CD4-positive, alpha-beta T cell treated with Interleukin-6 for 4 hours (primary cell): Measurements from ENCODE around the gene COL20A1.

ENCODE experiments used
- DNase-seq: peaks from one replicate; pipeline ENCODE4 v3.0.0-alpha.2; 2020; ENCODE audit warnings: mixed read lengths

Gene COL20A1

GRCh38 chr20:63261060-63261794, 31.8 kb upstream of the COL20A1 start:
- DNase-seq: no peak

- no peak for DNase-seq
Observed at GRCh38 chr20:63261795-63262528, 31.0 kb upstream of the COL20A1 start.

GRCh38 chr20:63262836-63263235, 30.1 kb upstream of the COL20A1 start:
- DNase-seq: no peak

DNA sequence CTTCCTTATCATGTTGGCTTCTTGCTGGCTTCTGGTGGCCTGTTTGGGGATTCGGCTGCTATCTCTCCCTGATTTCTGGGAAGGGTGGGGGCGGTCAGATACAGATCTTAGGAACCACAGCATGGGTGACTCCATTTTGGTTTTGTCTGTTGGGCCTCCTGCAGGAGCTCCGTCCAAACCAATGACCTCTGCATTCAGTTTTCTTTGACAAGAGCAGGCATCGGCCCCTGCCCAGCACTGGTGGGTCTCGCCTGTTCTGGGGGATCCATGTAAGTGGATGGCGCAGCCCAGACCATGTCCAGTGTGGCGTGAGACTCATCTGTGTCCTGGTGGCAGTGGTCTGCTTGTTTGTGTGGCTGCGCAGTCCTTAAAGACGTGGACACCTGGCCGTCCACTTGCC, 29.0 kb upstream of the COL20A1 start:
- no peak for DNase-seq

- no peak for DNase-seq
Observed at GRCh38 chr20:63264519-63264918, 28.5 kb upstream of the COL20A1 start.

DNA sequence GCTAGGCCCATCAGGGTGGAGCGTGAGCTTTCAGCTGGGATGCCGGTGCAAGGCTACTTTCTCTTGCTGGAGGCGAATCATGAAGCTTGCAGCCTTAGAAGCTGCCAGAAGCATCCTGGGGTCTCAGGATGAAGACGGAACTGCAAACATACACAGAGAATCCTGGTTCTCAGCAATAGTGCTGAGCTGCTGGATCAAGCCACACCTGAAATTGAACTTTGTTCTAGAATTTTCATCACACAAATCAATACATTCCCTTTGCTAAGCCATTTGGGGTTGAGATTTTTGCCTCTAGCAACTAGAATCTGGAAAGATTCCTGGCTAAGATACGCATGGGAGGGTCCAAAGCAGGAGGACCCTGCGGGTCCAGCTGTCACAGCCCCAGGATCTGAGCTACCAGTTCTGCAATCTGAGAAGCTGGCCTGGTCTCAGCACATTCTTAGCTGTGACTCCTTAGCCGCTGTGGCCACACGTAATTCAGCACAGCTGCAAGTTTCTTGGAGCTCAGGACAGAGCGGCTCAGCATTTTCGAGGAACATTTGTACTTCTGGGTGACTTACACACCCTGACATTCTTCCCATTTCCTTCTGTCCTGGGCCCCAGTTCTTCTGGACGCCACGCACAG, 27.0 kb upstream of the COL20A1 start:
- no peak for DNase-seq

- DNase-seq: no peak
Observed at GRCh38 chr20:63267691-63268090, 25.3 kb upstream of the COL20A1 start.

- no peak for DNase-seq
Observed at GRCh38 chr20:63268256-63268655, 24.7 kb upstream of the COL20A1 start.

GRCh38 chr20:63268671-63269439, 24.1 kb upstream of the COL20A1 start:
- no peak for DNase-seq

DNA sequence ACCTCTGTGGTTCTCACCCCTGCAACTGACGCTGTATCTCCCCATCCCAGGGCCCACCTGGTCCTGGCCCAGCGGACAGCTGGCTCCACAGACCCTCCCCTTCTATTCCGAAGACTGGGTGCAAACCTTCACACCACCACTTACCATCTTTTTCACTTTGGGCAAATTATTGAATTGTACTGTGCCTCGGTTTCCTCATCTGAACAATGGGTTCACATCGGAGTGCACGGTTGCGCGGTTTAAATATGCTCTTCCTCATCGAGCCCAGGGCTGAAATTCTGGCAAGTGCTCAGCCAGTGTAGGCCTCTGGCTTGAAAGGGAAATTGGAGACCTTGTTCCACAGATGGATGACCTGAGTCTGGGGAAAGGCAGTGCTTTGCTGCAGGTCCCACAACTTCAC, 23.3 kb upstream of the COL20A1 start:
- DNase-seq: no peak

GRCh38 chr20:63270606-63271325, 22.2 kb upstream of the COL20A1 start:
- no peak for DNase-seq

- peak; percentile 90 for DNase-seq
Observed at GRCh38 chr20:63272105-63273058, 20.6 kb upstream of the COL20A1 start, which contains the start of gene ARFGAP1. Gene ARFGAP1 (plus strand): TSS chr20:63272813. CDS start chr20:63275581, 2,768 bp downstream.

DNA sequence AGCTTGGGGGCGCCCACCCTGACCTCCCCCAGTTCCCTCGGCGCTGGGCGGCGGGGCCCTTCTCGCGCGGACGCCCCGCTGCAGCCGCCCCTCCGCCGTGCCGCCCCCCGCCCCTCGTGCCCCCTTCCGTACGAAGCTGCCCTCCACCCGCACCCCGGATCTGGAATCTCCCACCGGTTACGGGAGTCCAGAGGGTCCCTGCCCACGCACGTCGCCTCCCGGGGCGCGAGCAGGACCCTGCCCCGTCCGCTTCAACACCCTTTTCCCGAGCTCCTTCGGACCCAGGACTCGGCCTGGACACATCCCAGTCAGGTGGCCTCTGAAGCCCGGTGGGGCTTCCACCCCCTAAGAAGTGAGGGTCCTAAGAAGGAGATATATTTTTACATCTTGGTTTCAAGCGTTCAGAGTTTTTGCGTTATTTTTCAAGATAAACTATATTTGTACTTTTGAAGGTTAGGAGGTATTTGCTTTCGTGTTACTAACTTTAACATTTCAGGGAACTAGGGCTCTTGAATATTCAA, 19.9 kb upstream of the COL20A1 start:
- DNase-seq: no peak

GRCh38 chr20:63273635-63274380, 19.2 kb upstream of the COL20A1 start:
- no peak for DNase-seq

DNA sequence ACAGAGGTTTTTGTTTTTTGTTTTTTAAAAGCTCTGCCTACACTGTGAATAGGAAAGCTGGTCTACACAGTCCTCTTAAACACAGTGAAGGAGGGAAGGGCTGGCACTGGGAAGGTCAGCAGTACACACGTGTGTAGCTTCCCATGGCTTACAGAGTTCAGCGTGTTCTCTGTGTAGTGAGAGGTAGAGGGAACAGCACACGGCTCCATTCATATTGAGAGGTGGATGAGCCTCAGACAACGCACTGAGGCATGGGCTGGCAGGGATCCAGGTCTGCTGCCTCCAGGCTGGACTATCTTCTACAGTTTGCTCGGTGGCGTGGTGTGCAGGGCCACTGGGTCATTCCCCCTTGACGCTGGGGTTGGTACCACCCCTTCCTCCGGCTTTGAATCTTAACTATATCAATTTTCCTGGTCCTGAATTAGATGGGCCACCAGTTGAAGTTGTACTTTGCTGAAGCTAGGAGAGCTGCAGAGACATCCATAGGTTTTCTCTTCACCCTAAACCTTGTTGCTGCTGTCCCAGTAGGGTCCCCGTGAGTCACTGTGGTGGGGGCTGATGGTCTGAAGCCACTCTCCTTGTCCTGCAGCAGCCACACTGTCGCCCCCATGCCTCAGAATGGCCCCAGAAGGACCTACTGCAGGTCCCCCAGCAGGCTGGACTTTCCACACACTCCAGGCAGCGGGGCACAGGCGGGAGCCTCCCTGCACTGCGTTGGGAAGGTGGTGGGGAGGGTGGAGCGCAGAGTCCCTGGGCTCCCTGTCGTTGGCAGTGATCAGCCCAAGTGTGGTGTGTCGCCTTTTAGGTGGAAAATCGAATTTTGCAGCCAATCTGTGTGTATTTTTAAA, 18.4 kb upstream of the COL20A1 start:
- DNase-seq: no peak

- no peak for DNase-seq
Observed at GRCh38 chr20:63275825-63276224, 17.2 kb upstream of the COL20A1 start.

GRCh38 chr20:63276956-63277355, 16.0 kb upstream of the COL20A1 start:
- DNase-seq: no peak

- no peak for DNase-seq
Observed at GRCh38 chr20:63277466-63278272, 15.3 kb upstream of the COL20A1 start.
